Stimulated activated CD8-positive, alpha-beta memory T cell treated with anti-CD3 and anti-CD28 coated beads, Interleukin-12 subunit alpha, Interleukin-12 subunit beta, amount 100 ng/mL, for 24 hours (primary cell): Measurements from ENCODE around the gene APOBEC4.

ENCODE experiments used
- DNase-seq: peaks from one replicate; pipeline ENCODE4 v3.0.0-alpha.2; 2020; ENCODE audit errors: extremely low read depth

The APOBEC4 gene

GRCh38 chr1:183674886-183675285 lies 21.8 kb upstream of the APOBEC4 start:
- DNase-seq, result no peak

- no peak for DNase-seq
These were observed 21.2 kb upstream of the APOBEC4 start for GRCh38 chr1:183674339-183674738.

- DNase-seq, result no peak
These were observed 20.6 kb upstream of the APOBEC4 start for GRCh38 chr1:183673605-183674323.

- no peak for DNase-seq
These were observed 17.1 kb upstream of the APOBEC4 start for GRCh38 chr1:183670169-183670568.

GRCh38 chr1:183656355-183656754 lies 3.2 kb upstream of the APOBEC4 start:
- DNase-seq, result no peak

- no peak for DNase-seq
These were observed 2.5 kb upstream of the APOBEC4 start for GRCh38 chr1:183655562-183656075.

- no peak for DNase-seq
These were observed 1.6 kb upstream of the APOBEC4 start for GRCh38 chr1:183654706-183655105.

- no peak for DNase-seq
These were observed 848 bp upstream of the APOBEC4 start for GRCh38 chr1:183653876-183654451.

GRCh38 chr1:183653462-183653794 lies 312 bp upstream of the APOBEC4 start:
- no peak for DNase-seq

- DNase-seq, result no peak
These were observed 1.0 kb downstream of the APOBEC4 start for GRCh38 chr1:183652107-183652506.

- no peak for DNase-seq
These were observed 1.5 kb downstream of the APOBEC4 start for GRCh38 chr1:183651612-183652011.

GRCh38 chr1:183648042-183648441 lies 5.1 kb downstream of the APOBEC4 start:
- no peak for DNase-seq

- no peak for DNase-seq
These were observed 6.3 kb downstream of the APOBEC4 start for GRCh38 chr1:183646776-183647175.

- DNase-seq, result no peak
These were observed 7.6 kb downstream of the APOBEC4 start for GRCh38 chr1:183645531-183645930.

GRCh38 chr1:183642166-183642565 lies 10.9 kb downstream of the APOBEC4 start:
- no peak for DNase-seq

GRCh38 chr1:183640193-183640592 lies 12.9 kb downstream of the APOBEC4 start:
- no peak for DNase-seq

- no peak for DNase-seq
These were observed 14.3 kb downstream of the APOBEC4 start for GRCh38 chr1:183638649-183639387.

- no peak for DNase-seq
These were observed 16.3 kb downstream of the APOBEC4 start for GRCh38 chr1:183636783-183637182.

- DNase-seq, result no peak
These were observed 16.8 kb downstream of the APOBEC4 start for GRCh38 chr1:183636334-183636682.

GRCh38 chr1:183635606-183636333 lies 17.3 kb downstream of the APOBEC4 start, which contains the start of gene ARPC5:
ARPC5 (minus strand) TSS chr1:183635783; CDS start chr1:183635659, 124 bp downstream.
- DNase-seq, result peak; percentile 91

- no peak for DNase-seq
These were observed 18.0 kb downstream of the APOBEC4 start for GRCh38 chr1:183635099-183635605.
